SKM-1 (cell line): ENCODE results near the gene DYNC1H1.
A peak's percentile ranks its signal among the peaks of the same experiment; 100 is the strongest.

Experiments used
- DNase-seq: peaks from one replicate; lab custom pipeline; 2025; ENCODE audit not compliant: unreplicated experiment; lab: John Stamatoyannopoulos, UW

DYNC1H1 gene

GRCh38 chr14:101988377-101988776 is 24.0 kb downstream of the DYNC1H1 start:
- no peak for DNase-seq

GRCh38 chr14:101991352-101991751 is 27.0 kb downstream of the DYNC1H1 start:
- DNase-seq: no peak

- peak; percentile 36 for DNase-seq
These were observed 28.3 kb downstream of the DYNC1H1 start for GRCh38 chr14:101992708-101993107.

GRCh38 chr14:101997429-101998336 is 33.3 kb downstream of the DYNC1H1 start:
- DNase-seq: no peak

GRCh38 chr14:102000902-102001301 is 36.5 kb downstream of the DYNC1H1 start:
- no peak for DNase-seq

- no peak for DNase-seq
These were observed 41.0 kb downstream of the DYNC1H1 start for GRCh38 chr14:102005336-102005735.

GRCh38 chr14:102007916-102008418 is 43.6 kb downstream of the DYNC1H1 start:
- no peak for DNase-seq

- DNase-seq: no peak
These were observed 44.5 kb downstream of the DYNC1H1 start for GRCh38 chr14:102008891-102009290.

GRCh38 chr14:102011631-102012030 is 47.3 kb downstream of the DYNC1H1 start:
- DNase-seq: no peak

GRCh38 chr14:102012336-102012735 is 48.0 kb downstream of the DYNC1H1 start:
- no peak for DNase-seq

GRCh38 chr14:102013669-102014200 is 49.4 kb downstream of the DYNC1H1 start:
- no peak for DNase-seq

GRCh38 chr14:102015045-102015685 is 50.8 kb downstream of the DYNC1H1 start:
- DNase-seq: no peak

GRCh38 chr14:102015771-102016170 is 51.4 kb downstream of the DYNC1H1 start:
- DNase-seq: no peak

GRCh38 chr14:102016420-102017090 is 52.2 kb downstream of the DYNC1H1 start:
- no peak for DNase-seq

- DNase-seq: no peak
These were observed 53.9 kb downstream of the DYNC1H1 start for GRCh38 chr14:102018251-102018650.

- DNase-seq: no peak
These were observed 54.7 kb downstream of the DYNC1H1 start for GRCh38 chr14:102019006-102019540.

- DNase-seq: no peak
These were observed 55.9 kb downstream of the DYNC1H1 start for GRCh38 chr14:102020058-102020971.

- no peak for DNase-seq
These were observed 62.6 kb downstream of the DYNC1H1 start for GRCh38 chr14:102026934-102027333.

- no peak for DNase-seq
These were observed 63.6 kb downstream of the DYNC1H1 start for GRCh38 chr14:102027951-102028350.

GRCh38 chr14:102028733-102029132 is 64.4 kb downstream of the DYNC1H1 start:
- no peak for DNase-seq
